ENCODE data around the gene ARID5B.

ARID5B gene

DNA sequence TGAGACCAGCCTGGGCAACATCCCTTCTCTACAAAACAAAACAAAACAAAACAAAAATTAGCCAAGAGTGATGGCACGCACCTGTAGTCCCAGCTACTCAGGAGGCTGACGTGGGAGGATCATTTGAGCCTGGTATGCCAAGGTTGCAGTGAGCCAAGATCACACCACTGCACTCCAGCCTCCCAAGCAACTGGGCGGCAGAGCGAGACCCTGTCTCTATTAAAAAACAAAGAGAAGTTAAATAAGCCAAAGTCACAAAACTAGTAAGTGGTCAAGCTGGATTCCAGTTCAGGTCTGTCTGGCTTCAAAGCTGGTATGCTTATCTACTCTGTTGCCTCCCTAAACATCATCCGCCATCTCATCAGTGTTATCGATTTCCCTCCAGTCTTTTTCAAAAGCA, 110.8 kb downstream of the ARID5B start:
- Histone ChIP-seq H3K36me3 (ENCODE audit: insufficient read depth, low read length) (no peaks in the 10 kb centered on the region), H3K9ac (ENCODE audit: low read depth, low read length) (no peak overlapping the region), H3K9me3 (replicated peaks; ENCODE audit: low read length) (no peaks in the 10 kb centered on the region), H3K4me2 (ENCODE audit: low read length) (no peak overlapping the region), H3K4me3 (ENCODE audit: low read length) (no peak overlapping the region), H3K27me3 (ENCODE audit: control insufficient read depth, insufficient read depth, low read length) (no peaks in the 10 kb centered on the region), H3K4me1 (ENCODE audit: control insufficient read depth, insufficient read depth, low read length) (peaks cover 11% of the 10 kb centered on the region)

DNA sequence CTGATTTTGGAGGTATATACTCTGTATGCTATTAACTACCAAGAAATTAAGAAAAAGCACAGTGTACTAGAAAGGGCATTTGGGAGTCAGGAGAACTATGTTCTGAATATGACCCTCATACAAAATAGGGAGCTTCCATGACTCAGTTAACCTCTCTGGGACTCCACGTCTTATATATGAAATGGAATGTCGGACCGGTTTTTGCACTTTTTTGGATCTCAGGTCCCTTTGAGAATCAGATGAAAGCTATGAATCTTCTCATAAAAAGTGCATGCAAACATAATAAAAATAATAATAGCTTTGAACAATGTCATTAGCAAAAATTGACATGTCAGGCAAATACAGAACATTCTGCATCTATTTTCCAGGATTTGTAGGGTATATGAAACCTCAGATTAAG, 113.0 kb downstream of the ARID5B start:
- H3K36me3 ChIP-seq (ENCODE audit: insufficient read depth, low read length): peaks cover 5% of the 10 kb centered on the region
- no peaks in the 10 kb centered on the region for H3K27me3 ChIP-seq (ENCODE audit: control insufficient read depth, insufficient read depth, low read length)
- no peak overlapping the region for H3K9ac ChIP-seq (ENCODE audit: low read depth, low read length)
- H3K4me1 ChIP-seq (ENCODE audit: control insufficient read depth, insufficient read depth, low read length): peaks cover 16% of the 10 kb centered on the region
- H3K9me3 ChIP-seq (replicated peaks; ENCODE audit: low read length): no peaks in the 10 kb centered on the region
- H3K4me3 ChIP-seq (ENCODE audit: low read length): no peak overlapping the region
- no peak overlapping the region for H3K4me2 ChIP-seq (ENCODE audit: low read length)

DNA sequence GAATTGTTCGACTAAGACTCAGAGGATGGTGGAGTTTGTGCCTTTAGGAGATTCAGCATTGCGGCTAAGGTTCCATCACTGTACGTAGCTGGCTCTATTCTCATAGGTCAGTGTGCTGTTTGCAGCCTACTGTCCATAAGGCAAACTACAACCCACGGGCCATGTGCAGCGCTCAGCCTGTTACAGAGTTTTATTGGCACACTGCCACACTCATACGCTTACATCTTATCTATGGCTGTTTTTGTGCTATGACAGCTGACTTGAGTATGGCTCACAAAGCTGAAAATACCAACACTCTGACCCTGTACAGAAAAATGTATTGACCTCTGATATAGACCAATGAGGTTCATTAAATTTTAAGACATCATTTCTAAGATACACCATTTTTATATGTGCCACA, 114.5 kb downstream of the ARID5B start:
- Histone ChIP-seq H3K27me3 (ENCODE audit: control insufficient read depth, insufficient read depth, low read length) (no peaks in the 10 kb centered on the region), H3K4me2 (ENCODE audit: low read length) (no peak overlapping the region), H3K4me1 (ENCODE audit: control insufficient read depth, insufficient read depth, low read length) (peaks cover 29% of the 10 kb centered on the region), H3K4me3 (ENCODE audit: low read length) (no peak overlapping the region), H3K36me3 (ENCODE audit: insufficient read depth, low read length) (peaks cover 5% of the 10 kb centered on the region), H3K9me3 (replicated peaks; ENCODE audit: low read length) (no peaks in the 10 kb centered on the region), H3K9ac (ENCODE audit: low read depth, low read length) (no peak overlapping the region)

DNA sequence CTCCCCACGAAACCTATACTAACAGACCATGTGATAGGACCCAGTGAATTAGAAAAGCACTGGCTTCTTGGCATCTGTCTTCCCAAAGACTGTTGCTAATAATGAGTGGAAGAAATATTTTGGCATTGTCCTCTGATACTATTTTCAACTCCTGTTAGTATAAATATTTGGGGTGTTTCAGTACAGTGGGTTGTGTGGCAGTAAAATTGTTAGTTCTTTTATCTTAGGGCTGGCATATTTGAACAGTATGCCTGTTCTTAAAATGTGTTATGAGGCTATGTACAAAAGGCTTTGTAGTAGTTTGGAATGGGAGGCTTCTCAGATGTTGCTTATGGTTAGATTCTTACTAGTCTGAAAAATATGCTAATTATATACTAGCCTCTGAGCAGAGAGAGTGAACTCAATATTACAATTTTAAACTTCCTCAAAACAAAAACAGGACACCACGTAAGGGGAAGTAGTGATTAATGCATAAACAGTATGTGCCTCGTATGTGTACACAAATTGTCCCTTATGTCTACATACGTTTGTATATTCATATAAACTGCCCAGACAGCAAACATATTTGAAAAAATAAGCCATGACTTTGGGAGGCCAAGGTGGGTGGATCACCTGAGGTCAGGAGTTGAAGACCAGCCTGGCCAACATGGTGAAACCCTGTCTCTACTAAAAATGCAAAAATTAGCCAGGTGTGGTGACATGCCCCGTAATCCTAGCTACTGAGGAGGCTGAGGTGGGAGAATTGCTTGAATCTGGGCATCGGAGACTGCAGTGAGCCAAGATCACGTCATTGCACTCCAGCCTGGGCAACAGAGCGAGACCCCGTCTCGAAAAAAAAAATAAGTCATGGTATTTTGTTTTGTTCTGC, 115.4 kb downstream of the ARID5B start:
- H3K9ac ChIP-seq (ENCODE audit: low read depth, low read length): no peak overlapping the region
- H3K4me3 ChIP-seq (ENCODE audit: low read length): no peak overlapping the region
- H3K9me3 ChIP-seq (replicated peaks; ENCODE audit: low read length): no peaks in the 10 kb centered on the region
- H3K4me2 ChIP-seq (ENCODE audit: low read length): no peak overlapping the region
- H3K36me3 ChIP-seq (ENCODE audit: insufficient read depth, low read length): peaks cover 5% of the 10 kb centered on the region
- no peaks in the 10 kb centered on the region for H3K27me3 ChIP-seq (ENCODE audit: control insufficient read depth, insufficient read depth, low read length)
- H3K4me1 ChIP-seq (ENCODE audit: control insufficient read depth, insufficient read depth, low read length): peaks cover 29% of the 10 kb centered on the region

DNA sequence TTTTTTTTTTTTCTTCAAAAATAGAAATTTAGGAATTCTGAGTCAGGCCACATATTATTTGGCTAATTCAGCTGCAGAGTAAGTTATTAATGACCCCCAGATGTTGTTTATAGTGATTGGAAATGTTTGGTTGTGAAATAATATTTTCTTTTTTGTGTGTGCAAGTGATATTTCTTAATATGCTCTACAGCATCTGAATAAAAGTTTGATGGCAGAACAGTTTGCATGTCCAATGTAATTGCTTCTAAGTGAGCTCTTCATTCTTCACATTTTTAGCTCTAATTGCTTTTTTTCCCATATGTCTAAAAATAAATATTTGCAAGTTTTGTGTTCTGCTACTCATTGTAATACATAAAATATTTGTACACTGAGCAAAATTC, 116.0 kb downstream of the ARID5B start:
- Histone ChIP-seq H3K9ac (ENCODE audit: low read depth, low read length) (no peak overlapping the region), H3K9me3 (replicated peaks; ENCODE audit: low read length) (no peaks in the 10 kb centered on the region), H3K27me3 (ENCODE audit: control insufficient read depth, insufficient read depth, low read length) (no peaks in the 10 kb centered on the region), H3K4me3 (ENCODE audit: low read length) (no peak overlapping the region), H3K4me2 (ENCODE audit: low read length) (no peak overlapping the region), H3K4me1 (ENCODE audit: control insufficient read depth, insufficient read depth, low read length) (peaks cover 29% of the 10 kb centered on the region), H3K36me3 (ENCODE audit: insufficient read depth, low read length) (peaks cover 5% of the 10 kb centered on the region)

DNA sequence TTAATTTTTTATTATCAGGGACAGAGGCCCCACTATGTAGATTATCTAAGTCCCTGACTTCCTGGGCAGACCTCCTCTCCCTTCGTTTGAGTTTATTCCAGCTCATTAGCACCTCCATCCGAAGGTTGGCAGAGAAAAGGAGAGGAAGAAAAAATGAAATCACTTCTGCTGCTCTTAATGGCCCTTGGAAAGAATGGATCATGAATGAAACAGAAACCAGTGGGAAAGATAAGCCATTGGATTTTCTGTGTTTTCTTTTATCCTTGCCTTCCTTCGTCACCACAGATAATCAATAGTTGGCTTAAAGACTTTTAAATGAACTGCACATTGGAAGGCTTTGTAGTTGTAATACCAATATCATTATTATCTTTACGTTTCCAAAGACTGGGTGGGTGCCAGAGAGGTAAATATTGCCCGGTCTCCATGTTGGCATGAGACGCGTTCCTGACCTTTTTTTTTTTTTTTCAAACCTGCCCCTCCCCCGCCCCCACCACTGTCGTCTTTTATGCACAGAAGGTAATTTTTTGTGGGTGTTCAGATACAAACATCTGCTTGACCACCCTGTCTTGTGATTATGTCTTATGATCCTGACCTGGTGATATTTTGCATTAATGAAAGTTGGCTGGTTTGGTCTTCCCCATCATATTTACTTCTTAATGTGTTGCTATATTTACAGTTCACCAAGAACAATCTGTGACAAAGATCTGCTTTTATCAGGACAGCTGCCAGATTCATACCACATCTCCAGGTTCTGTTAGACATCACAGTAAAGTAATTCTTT, 116.8 kb downstream of the ARID5B start:
- Histone ChIP-seq H3K4me3 (ENCODE audit: low read length) (no peak overlapping the region), H3K4me1 (ENCODE audit: control insufficient read depth, insufficient read depth, low read length) (peaks cover 29% of the 10 kb centered on the region), H3K9ac (ENCODE audit: low read depth, low read length) (no peak overlapping the region)

DNA sequence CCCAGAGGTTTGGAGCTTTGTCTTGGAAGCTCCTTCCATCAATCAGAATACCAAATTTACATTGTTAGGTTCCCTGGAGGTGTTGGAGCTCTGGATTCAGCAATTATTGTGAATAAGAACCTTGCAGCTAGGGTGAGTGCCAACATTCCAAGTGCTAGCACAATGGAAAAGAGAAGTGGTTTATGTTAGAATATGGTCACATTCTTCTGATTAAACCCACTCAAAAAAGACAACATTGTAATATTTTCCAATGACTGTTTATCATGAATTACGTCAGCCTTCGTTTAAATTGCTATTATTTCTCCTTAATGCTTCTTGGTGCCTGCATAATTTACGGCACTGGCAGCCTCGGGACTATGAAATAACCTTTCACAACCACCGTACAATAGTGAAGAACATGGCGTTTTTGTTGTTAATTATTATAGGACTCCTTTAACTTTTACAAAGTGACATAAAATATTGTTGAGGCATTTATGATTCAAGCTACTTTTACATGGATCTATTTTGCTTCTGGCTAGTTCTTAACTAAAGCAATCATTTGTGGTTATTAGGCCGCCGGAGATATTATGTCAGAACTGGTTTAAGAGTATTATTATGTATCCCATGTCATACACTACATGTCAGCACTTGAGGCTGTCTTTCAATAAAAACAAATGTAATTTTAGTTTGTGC, 117.7 kb downstream of the ARID5B start:
- no peaks in the 10 kb centered on the region for H3K9me3 ChIP-seq (replicated peaks; ENCODE audit: low read length)
- H3K4me1 ChIP-seq (ENCODE audit: control insufficient read depth, insufficient read depth, low read length): peaks cover 29% of the 10 kb centered on the region
- peaks cover 5% of the 10 kb centered on the region for H3K36me3 ChIP-seq (ENCODE audit: insufficient read depth, low read length)
- no peak overlapping the region for H3K9ac ChIP-seq (ENCODE audit: low read depth, low read length)
- no peak overlapping the region for H3K4me2 ChIP-seq (ENCODE audit: low read length)
- no peaks in the 10 kb centered on the region for H3K27me3 ChIP-seq (ENCODE audit: control insufficient read depth, insufficient read depth, low read length)
- no peak overlapping the region for H3K4me3 ChIP-seq (ENCODE audit: low read length)

More for the DNA sequence above, 116.8 kb downstream of the ARID5B start:
- H3K36me3 ChIP-seq (ENCODE audit: insufficient read depth, low read length): peaks cover 5% of the 10 kb centered on the region
- H3K9me3 ChIP-seq (replicated peaks; ENCODE audit: low read length): no peaks in the 10 kb centered on the region
- no peak overlapping the region for H3K4me2 ChIP-seq (ENCODE audit: low read length)
- no peaks in the 10 kb centered on the region for H3K27me3 ChIP-seq (ENCODE audit: control insufficient read depth, insufficient read depth, low read length)

DNA sequence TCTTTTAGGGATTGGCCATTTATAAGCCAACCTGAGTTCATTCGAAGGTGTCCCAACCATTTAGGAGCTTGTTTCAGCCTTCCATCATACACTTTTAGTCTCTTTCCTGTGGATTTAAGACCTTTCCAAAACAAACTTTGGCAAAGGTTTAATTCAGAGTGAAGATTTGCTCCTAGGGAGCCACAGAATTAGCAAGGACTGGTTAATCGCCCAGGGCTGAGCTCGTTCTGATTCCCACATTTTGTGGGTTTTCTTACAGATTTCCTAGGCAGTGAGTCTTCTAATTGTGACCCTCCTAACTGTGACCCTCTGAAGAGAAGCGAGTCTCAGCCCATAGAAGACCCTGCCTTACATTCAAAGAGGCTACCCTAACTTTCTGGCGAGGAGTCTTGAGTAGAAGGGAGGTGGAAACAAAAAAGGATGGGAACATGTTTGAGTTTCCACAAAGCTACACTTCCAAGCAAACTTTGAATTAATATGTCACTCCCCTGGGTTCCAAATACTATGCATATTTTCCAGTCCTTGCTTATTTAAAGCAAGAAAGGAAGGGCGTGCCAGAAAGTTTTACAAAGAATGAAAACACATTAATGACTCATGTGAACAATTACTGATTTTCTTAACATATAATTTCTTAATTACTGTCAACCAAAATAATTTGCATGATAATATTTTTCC, 118.3 kb downstream of the ARID5B start:
- Histone ChIP-seq H3K36me3 (ENCODE audit: insufficient read depth, low read length) (peaks cover 5% of the 10 kb centered on the region), H3K9me3 (replicated peaks; ENCODE audit: low read length) (no peaks in the 10 kb centered on the region), H3K9ac (ENCODE audit: low read depth, low read length) (no peak overlapping the region), H3K4me3 (ENCODE audit: low read length) (no peak overlapping the region), H3K4me2 (ENCODE audit: low read length) (peak overlapping the region; percentile 9), H3K27me3 (ENCODE audit: control insufficient read depth, insufficient read depth, low read length) (no peaks in the 10 kb centered on the region), H3K4me1 (ENCODE audit: control insufficient read depth, insufficient read depth, low read length) (peaks cover 29% of the 10 kb centered on the region)

DNA sequence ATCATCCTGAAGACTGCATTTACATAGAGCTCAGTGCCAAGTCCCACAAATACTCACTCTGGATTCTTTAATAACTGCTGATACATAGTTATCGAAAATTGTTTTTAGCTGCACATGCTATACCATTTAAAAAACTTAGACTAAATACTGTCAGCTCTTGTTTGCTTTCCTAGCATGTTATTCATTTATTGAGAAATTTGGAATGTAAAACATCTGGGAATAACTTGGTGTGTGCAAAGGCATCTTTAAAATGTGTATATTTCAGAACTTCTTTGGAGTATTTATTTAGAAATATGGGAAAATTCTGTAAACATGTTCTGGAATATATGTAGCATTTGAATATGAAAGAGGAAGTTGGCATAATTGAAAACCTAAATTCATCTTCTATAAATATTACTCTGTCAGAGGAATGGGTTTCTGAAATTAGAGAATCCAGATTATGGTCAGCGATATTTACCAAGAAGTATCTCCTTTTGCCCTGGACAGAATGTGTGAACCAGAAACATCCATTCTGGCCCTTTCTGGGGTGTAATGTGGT, 119.7 kb downstream of the ARID5B start:
- Histone ChIP-seq H3K4me2 (ENCODE audit: low read length) (no peak overlapping the region), H3K9me3 (replicated peaks; ENCODE audit: low read length) (no peaks in the 10 kb centered on the region), H3K4me3 (ENCODE audit: low read length) (no peak overlapping the region), H3K4me1 (ENCODE audit: control insufficient read depth, insufficient read depth, low read length) (peaks cover 40% of the 10 kb centered on the region), H3K9ac (ENCODE audit: low read depth, low read length) (no peak overlapping the region), H3K27me3 (ENCODE audit: control insufficient read depth, insufficient read depth, low read length) (no peaks in the 10 kb centered on the region), H3K36me3 (ENCODE audit: insufficient read depth, low read length) (peaks cover 5% of the 10 kb centered on the region)

DNA sequence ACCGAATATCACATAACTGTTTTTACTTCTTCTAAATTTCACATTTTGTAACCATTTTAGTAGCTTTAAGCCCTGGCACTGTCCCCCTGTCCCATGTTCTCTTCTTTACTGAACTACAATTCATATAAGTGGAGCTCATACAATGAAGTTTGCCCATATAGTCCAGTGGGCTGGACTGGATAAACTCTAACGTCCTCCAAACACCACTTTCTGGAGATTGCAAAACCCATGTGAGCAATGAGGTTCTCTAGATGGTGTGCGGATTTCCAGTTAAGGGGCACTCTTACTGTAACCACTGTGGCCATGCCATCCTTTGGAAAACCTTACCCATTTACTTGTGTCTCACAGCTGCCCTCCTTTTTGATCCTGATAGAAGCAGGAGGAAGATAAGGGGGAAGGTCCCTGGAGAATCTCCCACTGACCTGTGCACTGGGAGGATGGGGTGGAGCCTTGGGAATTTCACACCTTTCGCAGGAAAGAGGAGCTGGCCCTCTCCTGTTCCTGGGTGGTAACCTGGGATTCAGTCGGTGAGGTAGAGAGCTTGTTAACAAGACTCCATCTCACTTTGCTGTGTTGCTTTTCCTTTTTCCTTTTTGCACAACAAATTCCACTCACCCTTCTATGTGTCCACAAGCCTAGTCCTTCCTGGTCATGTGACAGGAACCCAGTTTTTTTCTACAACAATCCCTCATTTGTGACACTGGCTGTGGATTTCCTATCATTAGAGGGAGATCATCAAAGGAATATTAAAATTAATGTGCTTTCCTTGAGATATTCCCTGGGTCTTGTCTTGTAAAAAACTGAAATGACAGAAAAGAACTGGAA, 120.7 kb downstream of the ARID5B start:
- H3K9ac ChIP-seq (ENCODE audit: low read depth, low read length): no peak overlapping the region

More for the DNA sequence above, 120.7 kb downstream of the ARID5B start:
- Histone ChIP-seq H3K4me2 (ENCODE audit: low read length) (no peak overlapping the region), H3K4me3 (ENCODE audit: low read length) (no peak overlapping the region), H3K36me3 (ENCODE audit: insufficient read depth, low read length) (peaks cover 5% of the 10 kb centered on the region), H3K4me1 (ENCODE audit: control insufficient read depth, insufficient read depth, low read length) (peaks cover 39% of the 10 kb centered on the region), H3K9me3 (replicated peaks; ENCODE audit: low read length) (no peaks in the 10 kb centered on the region), H3K27me3 (ENCODE audit: control insufficient read depth, insufficient read depth, low read length) (no peaks in the 10 kb centered on the region)

Data from skeletal muscle satellite cell (primary cell).